GM12801 (cell line): Measurements from ENCODE around the gene GTPBP8.

Experiments
- TF ChIP-seq, protein P1 (sequence below): IDR thresholded peaks from one replicate; pipeline ENCODE4 v1.5.1; 2011; ENCODE audit warnings: control low read depth; ENCODE audit not compliant: insufficient read length; ENCODE audit errors: extremely low read depth

The GTPBP8 gene

DNA sequence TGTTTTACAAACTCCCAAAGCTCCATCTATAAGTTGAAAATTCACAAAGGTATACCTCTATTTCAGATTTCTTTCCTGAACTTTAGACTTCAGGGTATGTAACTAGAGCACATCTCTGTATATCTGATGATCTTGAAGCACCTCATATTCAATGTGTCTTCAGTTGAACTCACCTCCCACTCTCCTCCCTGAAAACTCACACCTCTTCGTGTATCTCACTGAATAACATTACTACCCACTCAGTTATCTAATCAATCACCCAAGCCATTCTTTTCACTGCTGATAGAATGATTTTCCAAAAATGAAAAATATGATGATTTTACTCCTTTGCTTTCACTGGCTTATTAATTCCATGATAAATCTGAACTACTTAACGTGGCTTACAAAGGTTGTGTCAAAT lies 52.9 kb downstream of the GTPBP8 start:
- TF ChIP-seq, protein P1, sequence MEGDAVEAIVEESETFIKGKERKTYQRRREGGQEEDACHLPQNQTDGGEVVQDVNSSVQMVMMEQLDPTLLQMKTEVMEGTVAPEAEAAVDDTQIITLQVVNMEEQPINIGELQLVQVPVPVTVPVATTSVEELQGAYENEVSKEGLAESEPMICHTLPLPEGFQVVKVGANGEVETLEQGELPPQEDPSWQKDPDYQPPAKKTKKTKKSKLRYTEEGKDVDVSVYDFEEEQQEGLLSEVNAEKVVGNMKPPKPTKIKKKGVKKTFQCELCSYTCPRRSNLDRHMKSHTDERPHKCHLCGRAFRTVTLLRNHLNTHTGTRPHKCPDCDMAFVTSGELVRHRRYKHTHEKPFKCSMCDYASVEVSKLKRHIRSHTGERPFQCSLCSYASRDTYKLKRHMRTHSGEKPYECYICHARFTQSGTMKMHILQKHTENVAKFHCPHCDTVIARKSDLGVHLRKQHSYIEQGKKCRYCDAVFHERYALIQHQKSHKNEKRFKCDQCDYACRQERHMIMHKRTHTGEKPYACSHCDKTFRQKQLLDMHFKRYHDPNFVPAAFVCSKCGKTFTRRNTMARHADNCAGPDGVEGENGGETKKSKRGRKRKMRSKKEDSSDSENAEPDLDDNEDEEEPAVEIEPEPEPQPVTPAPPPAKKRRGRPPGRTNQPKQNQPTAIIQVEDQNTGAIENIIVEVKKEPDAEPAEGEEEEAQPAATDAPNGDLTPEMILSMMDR = no peak

DNA sequence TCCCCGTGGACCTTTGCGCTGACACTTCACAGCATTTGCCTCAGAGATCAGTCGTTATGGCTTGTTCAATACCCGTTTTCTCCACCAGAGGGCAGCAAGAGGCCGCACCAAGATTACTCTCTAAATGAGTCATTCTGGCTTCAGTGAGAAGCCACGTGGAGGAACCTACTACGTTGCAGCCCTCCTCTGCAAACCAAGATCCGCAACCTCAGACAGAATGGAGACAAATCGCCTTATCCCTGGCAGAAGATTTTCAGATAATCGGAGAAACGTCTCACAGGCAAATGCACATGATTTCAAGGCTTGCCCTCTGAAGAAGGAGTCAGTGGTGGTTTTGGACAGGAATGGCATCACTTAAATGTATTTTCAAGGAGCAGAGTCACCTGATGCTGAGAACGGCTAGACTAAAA lies 60.5 kb downstream of the GTPBP8 start:
- TF ChIP-seq, protein P1 = no peak
